Sciatic nerve (tissue), 2 donors: ENCODE data around the gene ARID1B. TPM values are rescaled to one million over a fixed set of nuclear protein-coding genes. Genes with fewer than 3 reads are reported as not detected.

Experiments used
- ATAC-seq: fragments of 200-7000 bp; cut with Tn5 transposase; one replicate; pipeline ENCODE4 v1.9.1; 2020; ENCODE audit warnings: mild to moderate bottlenecking, moderate library complexity
- DNase-seq: peaks from one replicate; pipeline ENCODE4 v3.0.0-alpha.2; 2020; ENCODE audit warnings: low spot score
- intact Hi-C: fragments of 100-400 bp; cut with DNase I; formaldehyde crosslinking; loops from one replicate; pipeline ENCODE4 v1.14.2; 2022
- total RNA-seq: library from RNA; stranded (reverse); fragmentation: NEBNext Ultra II Directional; extraction: Animal tissue kit (Norgen Biotek cat#: 25700); gene quantifications from one replicate; pipeline ENCODE4 v1.2.1, GENCODE V29; 2021
- donor health status: DM: no; HTN: no; CAD: no.
- donor health status: DM: no; HTN: no; CAD: no.

The ARID1B gene
- total RNA-seq, 1 donor from 2014 or later = 142 TPM

DNA sequence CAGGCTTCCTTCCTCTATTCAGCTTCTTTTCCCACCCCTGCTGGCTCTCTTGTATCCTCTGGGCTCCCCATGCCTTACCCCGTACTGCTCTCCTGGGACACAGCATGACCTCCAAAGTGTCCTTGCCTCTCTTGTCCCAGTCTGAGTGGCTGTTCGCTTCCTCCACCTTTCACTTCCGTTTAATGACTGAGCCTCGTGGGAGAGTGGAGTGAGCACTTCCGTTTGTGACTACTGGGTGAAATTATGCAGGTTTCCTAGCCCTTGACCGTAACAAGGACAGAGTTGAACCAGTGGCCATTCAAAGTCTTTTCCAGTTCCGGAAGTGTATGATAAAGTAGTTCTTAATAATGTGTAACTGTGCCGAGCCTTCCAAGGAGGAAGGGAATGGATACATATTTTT lies 109.2 kb downstream of the ARID1B start:
- intact Hi-C loops = no loop called here
- ATAC-seq = peak; percentile 8
- DNase-seq = no peak

DNA sequence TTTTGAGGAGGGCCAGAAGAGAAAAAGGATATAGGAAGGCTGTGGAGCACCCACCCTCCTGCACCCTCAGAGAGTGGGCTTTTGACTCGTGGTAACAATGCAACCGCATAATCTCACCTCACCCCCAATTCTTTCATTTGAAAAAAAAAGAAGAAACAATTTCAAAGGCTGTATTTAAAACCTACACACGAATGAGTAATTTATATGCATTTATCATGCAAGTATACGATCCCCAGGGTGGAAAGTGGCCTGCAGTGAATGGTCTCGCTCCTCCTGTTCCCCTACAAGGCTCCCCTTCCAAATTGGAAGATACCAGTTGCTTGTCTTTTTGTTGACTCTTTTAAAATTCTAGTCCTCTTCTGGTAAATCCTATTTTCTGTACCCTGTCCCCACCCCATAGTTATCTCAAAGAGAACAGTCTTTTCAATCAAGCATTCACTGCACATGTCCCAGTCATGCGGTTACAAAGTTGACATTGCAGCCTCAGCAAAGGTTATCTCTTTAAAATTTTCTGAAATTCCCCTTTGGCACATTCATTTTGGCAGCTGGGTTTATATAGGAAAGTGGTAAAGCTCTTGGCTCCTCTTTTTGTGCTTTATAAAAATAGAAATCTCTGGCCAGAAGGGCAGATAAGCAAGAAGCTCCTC lies 110.6 kb downstream of the ARID1B start:
- intact Hi-C loops = no loop called here
- DNase-seq (no peak), ATAC-seq (no peak)

DNA sequence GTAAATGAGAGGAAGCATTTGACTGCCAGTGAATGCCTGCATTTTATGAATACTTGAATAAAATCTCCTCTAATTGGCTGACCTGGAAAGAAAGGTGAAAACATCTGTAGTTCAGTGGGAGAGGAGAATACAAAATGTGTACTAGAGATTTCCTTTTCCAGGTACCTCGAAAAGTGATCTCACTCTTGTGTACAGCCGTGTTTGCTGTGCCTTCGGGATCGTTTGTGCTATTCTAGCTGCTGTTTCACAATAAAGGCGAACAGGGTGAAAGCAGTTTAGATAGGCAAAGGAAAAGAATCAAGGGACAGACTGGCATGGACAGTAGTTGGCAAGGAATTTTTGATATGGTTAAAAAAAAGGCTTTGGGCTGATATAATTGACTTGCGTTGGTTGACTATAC lies 112.3 kb downstream of the ARID1B start:
- intact Hi-C loops = no loop called here
- DNase-seq (no peak), ATAC-seq (peak; percentile 31)

- intact Hi-C loops = no loop called here
- ATAC-seq = no peak
These were observed 112.8 kb downstream of the ARID1B start for GRCh38 chr6:156889986-156890385.

DNA sequence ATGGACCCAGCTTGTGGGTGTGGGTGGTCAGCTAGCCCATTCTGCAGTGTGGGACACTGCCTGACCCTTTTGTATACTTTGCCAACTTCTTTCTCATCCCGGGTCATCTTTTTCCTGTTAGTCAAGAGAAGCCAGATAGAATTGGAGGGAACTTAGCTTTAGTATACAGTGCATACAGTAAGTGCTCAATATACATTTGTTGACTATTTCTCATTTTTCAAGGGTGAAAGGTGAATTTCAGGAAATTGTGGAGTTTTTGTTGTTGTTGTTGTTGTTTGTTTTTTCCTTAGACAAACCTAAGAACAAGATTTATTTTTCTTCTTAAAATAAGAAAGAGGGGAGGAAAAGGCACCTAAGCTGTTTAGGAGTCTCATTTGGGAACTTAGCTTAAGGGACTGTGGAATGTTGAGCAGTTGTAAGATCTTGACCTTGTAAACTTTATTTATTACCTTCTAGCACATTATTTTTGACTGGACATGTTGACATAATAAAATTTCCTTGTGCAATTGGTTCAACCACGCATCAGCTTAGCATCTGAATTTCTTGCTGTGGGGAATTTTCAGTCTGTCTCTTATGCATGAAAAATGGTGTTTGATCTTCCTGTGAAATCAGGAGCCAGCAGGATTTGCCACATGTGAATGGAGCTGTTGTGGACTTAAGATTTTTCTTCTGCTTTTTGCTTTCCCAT lies 113.6 kb downstream of the ARID1B start:
- intact Hi-C loops = no loop called here
- DNase-seq = no peak
- peak; percentile 36 for ATAC-seq

More at GRCh38 chr6:156889986-156890385, 112.8 kb downstream of the ARID1B start:
- no peak for DNase-seq

- ATAC-seq = no peak
- no peak for DNase-seq
- intact Hi-C loops = no loop called here
These were observed 120.8 kb downstream of the ARID1B start for GRCh38 chr6:156897907-156898531.

GRCh38 chr6:156899071-156899470 lies 121.9 kb downstream of the ARID1B start:
- no peak for ATAC-seq
- intact Hi-C loops = no loop called here

DNA sequence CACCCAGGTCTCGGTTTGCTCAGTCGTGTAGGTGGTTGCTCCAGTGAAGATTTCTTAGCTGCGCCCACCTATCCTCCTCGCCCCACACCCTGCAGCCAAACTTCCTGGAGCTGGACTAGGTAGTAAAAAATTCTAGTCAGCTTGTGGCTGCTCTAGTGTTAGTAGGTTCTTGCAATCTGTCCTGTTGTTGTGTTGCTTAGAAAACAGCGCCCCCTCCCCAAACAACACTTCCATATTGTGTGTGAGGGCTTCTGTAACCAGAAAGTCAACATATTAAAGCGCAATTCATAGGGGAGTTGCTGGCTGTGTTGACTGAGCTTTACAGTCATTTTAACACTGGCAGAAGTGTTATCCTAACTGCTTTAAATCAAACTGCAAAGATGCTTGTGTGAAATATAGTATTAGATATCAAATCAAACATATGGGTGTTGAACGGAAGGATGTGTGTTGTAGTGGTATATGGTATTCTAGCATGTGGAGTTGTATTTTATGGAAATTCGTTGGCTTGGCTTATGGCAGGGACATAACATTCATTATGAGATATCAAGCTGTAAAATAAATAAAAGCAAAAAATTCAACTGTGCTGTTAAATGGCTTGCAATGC lies 122.5 kb downstream of the ARID1B start:
- intact Hi-C loops = no loop called here
- DNase-seq = no peak
- no peak for ATAC-seq

More at GRCh38 chr6:156899071-156899470, 121.9 kb downstream of the ARID1B start:
- no peak for DNase-seq

- intact Hi-C loops = no loop called here
- DNase-seq (no peak), ATAC-seq (no peak)
These were observed 123.1 kb downstream of the ARID1B start for GRCh38 chr6:156900292-156900691.

DNA sequence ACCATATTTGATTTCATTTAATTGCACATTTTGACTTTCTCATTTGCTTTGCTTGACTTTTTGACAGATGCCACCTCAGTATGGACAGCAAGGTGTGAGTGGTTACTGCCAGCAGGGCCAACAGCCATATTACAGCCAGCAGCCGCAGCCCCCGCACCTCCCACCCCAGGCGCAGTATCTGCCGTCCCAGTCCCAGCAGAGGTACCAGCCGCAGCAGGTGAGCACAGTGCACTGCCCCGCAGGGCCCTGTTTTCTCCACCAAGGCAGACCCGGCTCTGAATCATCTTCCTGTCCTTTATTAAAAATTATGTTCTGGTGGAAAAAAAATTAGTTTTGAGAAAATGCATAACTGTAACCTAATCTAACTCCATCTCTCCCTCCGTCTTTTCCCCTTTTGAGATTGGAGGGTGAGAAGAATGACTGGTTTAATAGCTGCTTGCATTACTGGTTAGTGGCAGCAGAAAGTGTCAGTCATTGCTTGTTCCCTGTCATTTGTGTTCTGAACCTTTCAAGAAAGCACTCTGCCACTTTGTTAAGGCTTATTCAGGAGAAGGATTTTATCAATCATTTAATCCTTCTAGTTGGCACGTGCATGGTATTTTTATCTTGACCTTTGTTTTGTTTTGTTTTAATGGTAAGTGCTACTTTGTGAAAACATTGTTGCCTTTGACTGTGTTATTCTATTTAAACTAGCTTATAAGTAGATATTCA lies 124.3 kb downstream of the ARID1B start:
- DNase-seq = no peak
- intact Hi-C loops = no loop called here
- no peak for ATAC-seq

GRCh38 chr6:156902782-156903181 lies 125.6 kb downstream of the ARID1B start:
- intact Hi-C loops = no loop called here
- ATAC-seq (no peak), DNase-seq (no peak)

GRCh38 chr6:156904176-156904967 lies 127.2 kb downstream of the ARID1B start:
- intact Hi-C loops = no loop called here
- ATAC-seq = no peak
- DNase-seq = no peak

- intact Hi-C loops = no loop called here
- DNase-seq (no peak), ATAC-seq (no peak)
These were observed 128.6 kb downstream of the ARID1B start for GRCh38 chr6:156905801-156906200.

- DNase-seq = no peak
- no peak for ATAC-seq
- intact Hi-C loops = no loop called here
These were observed 129.3 kb downstream of the ARID1B start for GRCh38 chr6:156906451-156906850.

DNA sequence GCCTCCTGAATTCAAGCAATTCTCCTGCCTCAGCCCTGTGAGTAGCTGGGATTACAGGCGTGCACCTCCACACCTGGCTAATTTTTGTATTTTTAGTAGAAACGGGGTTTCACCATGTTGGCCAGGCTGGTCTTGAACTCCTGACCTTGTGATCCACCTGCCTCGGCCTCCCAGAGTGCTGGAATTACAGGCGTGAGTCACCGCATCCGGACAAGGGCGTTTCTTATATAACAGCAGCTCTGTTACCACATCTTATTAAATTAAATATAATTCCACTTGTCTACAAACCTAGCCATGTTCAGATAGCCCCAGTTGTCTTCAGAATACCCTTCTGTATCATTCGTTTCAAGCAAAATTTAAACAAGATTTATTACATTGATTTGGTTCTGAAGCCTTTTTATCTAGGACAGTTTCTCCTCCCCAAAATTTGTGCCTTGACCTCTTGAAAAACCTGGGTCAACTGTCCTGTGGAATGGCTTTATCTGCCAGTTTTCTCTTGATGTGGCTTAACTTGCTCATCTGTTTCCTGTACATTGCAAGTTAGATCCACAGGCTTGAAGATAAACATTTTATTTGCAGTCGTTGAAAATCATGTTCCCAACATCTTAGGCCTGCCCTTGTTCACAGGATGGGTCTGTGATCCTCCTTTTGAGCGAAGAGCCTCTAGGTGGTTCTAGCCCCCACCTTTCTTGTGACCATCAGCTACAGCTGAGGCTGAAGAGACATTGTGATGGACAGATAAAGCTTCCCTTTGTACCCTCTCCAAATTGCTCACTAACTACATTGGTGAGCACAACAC lies 132.2 kb downstream of the ARID1B start:
- DNase-seq = no peak
- intact Hi-C loops = no loop called here
- no peak for ATAC-seq

- DNase-seq (no peak), ATAC-seq (no peak)
- intact Hi-C loops = no loop called here
These were observed 132.8 kb downstream of the ARID1B start for GRCh38 chr6:156910011-156910334.

- DNase-seq (no peak), ATAC-seq (no peak)
- intact Hi-C loops = no loop called here
These were observed 133.8 kb downstream of the ARID1B start for GRCh38 chr6:156910938-156911337.

DNA sequence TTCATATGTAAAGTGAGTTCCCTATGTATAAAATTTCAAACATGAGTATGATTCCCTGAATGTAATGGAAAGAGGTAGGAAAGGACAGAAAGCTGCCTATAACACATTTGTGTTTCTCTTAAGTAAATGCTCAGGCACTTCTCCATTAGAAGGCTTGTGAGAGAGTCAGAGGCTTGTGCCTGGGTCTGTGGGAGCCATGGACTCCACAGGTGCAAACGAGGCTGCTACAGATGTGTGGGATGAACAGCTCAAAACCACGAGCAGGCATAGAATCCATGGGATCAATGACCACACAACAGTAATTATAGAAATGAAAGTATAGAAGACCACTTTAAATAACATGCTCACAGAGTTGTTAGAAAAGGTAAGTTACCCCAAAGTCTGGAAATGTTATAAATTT lies 134.4 kb downstream of the ARID1B start:
- intact Hi-C loops = no loop called here

More for the DNA sequence above, 134.4 kb downstream of the ARID1B start:
- DNase-seq = no peak
- no peak for ATAC-seq
